KMS-11 (cell line): ENCODE data around the gene ST6GALNAC6.

ENCODE experiments used
- H2AFZ ChIP-seq: fragments of 200-600 bp; sonication (generic); 2 replicates; pipeline ENCODE4 v1.6.1; 2016; ENCODE audit warnings: antibody characterized with exemption, mixed run types, low read depth
- H3K27ac ChIP-seq: fragments of 200-600 bp; sonication (generic); 2 replicates; pipeline ENCODE4 v1.6.1; 2016; ENCODE audit warnings: mild to moderate bottlenecking, mixed run types
- H3K27me3 ChIP-seq: fragments of 200-600 bp; sonication (generic); 2 replicates; pipeline ENCODE4 v1.6.1; 2017; ENCODE audit warnings: mild to moderate bottlenecking, low read depth, mixed run types, moderate library complexity; ENCODE audit not compliant: insufficient read depth
- H3K36me3 ChIP-seq: fragments of 200-600 bp; sonication (generic); 2 replicates; pipeline ENCODE4 v1.6.1; 2017; ENCODE audit warnings: mild to moderate bottlenecking, mixed run types; ENCODE audit not compliant: insufficient read depth
- H3K4me1 ChIP-seq: fragments of 200-600 bp; sonication (generic); 2 replicates; pipeline ENCODE4 v1.6.1; 2016; ENCODE audit warnings: mild to moderate bottlenecking, low read depth, mixed run types; ENCODE audit not compliant: poor library complexity, severe bottlenecking
- H3K4me2 ChIP-seq: fragments of 200-600 bp; sonication (generic); 2 replicates; pipeline ENCODE4 v1.7.0; 2016; ENCODE audit warnings: mild to moderate bottlenecking, mixed run types
- H3K4me3 ChIP-seq: fragments of 200-600 bp; sonication (generic); IDR thresholded peaks from 2 replicates; pipeline ENCODE4 v1.6.1; 2017; ENCODE audit warnings: low read depth, low read length, mixed read lengths; ENCODE audit not compliant: insufficient read depth
- H3K79me2 ChIP-seq: fragments of 200-600 bp; sonication (generic); 2 replicates; pipeline ENCODE4 v1.6.1; 2016; ENCODE audit warnings: low read depth, mixed run types; ENCODE audit not compliant: insufficient read depth
- H3K9ac ChIP-seq: fragments of 200-600 bp; sonication (generic); 2 replicates; pipeline ENCODE4 v1.6.1; 2016; ENCODE audit warnings: mild to moderate bottlenecking, mixed run types
- H4K20me1 ChIP-seq: fragments of 200-600 bp; sonication (generic); 2 replicates; pipeline ENCODE4 v1.6.1; 2016; ENCODE audit warnings: mild to moderate bottlenecking, mixed run types; ENCODE audit not compliant: insufficient read depth
- TF ChIP-seq, protein P1 (sequence below): fragments of 200-600 bp; sonication (generic); conservative IDR thresholded peaks from 2 replicates; pipeline ENCODE4 v1.6.1; 2017; ENCODE audit warnings: low read depth, mild to moderate bottlenecking, antibody characterized with exemption, low read length, moderate library complexity, mixed read lengths

The ST6GALNAC6 gene

DNA sequence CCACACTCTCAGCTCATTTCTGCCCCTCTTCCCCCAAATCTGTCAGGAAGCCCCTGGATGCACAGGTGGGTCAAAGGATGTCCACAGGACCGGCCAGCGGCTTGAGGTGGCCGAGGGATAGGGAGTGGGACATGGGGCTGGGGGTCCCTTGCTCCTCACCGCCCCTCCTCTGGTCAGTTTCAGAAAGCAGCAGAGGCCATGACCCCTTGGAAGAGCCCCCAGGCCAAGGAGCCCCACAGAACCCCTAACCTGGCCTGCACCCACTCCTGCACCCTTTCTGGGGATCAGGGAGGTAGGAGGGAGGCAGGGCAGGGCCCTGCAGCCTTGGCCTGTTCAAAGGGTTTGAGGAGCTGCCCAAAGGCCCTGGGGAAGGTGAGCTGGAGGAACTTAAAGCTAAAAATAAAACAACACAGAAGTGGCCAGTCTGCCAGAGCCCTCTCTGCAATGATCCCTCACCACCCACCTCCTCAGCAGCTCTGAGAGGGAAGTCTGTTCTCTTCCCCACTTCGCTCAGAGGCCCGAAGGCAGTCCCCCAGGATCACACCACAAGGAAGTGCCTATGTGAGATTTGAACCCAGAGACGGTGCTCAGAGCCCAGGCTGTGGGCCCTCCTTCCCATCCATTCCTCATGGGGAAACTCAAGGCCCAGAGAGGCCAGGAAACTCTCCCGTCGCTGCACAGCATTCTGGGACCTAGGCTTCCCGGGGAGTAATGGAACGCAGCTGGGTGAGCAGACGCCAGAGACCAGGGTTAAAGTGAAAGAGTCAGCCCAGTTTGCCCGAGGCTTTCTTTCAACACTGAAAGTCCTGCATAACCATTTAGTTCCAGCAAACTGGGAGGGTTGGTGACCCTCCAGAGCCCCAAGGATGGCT is 45.9 kb downstream of the ST6GALNAC6 start:
- Histone ChIP-seq H3K9ac (no peak overlapping the region), H2AFZ (no peak overlapping the region), H3K4me2 (no peak overlapping the region), H3K27ac (no peak overlapping the region), H3K27me3 (no peaks in the 10 kb centered on the region), H3K79me2 (no peaks in the 10 kb centered on the region), H3K4me1 (no peaks in the 10 kb centered on the region), H3K4me3 (no peak overlapping the region), H3K36me3 (no peaks in the 10 kb centered on the region), H4K20me1 (no peaks in the 10 kb centered on the region)
- TF ChIP-seq, protein P1, sequence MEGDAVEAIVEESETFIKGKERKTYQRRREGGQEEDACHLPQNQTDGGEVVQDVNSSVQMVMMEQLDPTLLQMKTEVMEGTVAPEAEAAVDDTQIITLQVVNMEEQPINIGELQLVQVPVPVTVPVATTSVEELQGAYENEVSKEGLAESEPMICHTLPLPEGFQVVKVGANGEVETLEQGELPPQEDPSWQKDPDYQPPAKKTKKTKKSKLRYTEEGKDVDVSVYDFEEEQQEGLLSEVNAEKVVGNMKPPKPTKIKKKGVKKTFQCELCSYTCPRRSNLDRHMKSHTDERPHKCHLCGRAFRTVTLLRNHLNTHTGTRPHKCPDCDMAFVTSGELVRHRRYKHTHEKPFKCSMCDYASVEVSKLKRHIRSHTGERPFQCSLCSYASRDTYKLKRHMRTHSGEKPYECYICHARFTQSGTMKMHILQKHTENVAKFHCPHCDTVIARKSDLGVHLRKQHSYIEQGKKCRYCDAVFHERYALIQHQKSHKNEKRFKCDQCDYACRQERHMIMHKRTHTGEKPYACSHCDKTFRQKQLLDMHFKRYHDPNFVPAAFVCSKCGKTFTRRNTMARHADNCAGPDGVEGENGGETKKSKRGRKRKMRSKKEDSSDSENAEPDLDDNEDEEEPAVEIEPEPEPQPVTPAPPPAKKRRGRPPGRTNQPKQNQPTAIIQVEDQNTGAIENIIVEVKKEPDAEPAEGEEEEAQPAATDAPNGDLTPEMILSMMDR: no peak

DNA sequence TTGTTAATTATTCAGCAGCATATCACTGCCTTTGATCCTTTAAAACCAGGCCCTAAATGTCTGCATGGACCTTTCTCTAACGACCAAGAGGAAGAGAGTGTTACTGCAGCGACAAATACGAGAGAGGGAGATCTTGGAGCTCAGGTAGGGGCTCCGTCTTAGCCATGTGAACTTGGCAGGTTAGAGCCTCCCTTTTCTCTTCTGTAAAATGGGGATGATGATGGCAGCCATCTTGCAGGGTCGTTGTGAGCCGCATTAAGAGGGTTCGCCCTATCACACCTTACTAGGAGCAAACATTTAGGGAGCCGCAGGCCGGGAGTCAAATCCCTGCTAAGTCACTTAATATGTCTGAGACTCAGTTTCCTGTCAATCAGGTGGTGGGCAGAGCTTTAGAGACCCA is 46.6 kb downstream of the ST6GALNAC6 start:
- no peaks in the 10 kb centered on the region for H3K79me2 ChIP-seq
- no peaks in the 10 kb centered on the region for H3K36me3 ChIP-seq
- H3K4me2 ChIP-seq: no peak overlapping the region
- H2AFZ ChIP-seq: no peak overlapping the region
- H3K4me1 ChIP-seq: no peaks in the 10 kb centered on the region
- H3K9ac ChIP-seq: no peak overlapping the region
- H4K20me1 ChIP-seq: no peaks in the 10 kb centered on the region
- TF ChIP-seq, protein P1: no peak
- no peaks in the 10 kb centered on the region for H3K27me3 ChIP-seq
- H3K4me3 ChIP-seq: no peak overlapping the region
- no peak overlapping the region for H3K27ac ChIP-seq

DNA sequence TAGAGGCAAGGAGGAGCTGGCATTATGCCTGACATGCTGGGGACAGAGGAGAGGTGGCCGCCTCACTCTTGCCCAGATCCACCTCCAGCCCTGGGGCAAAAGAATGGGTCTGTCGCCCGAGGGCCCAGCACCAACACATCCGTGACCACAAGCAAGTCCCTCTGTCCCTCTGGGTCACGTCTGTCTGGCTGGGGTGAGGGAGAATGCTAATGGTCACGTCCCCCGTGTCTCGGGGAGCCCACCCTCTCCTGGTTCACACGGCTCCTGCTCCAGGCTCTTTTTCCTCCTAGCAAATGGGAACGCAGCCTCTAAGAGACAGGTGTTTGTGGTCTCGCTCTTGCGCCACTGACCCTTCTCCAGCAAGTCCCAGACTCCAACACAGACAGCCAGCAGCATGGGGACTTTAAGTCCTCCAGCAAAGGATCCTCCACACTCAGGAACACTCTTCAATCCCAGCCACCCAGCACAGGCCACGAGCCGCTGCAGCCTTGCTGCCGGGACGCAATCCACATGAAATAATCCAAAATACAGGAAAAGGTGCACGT is 49.0 kb downstream of the ST6GALNAC6 start:
- H3K4me2 ChIP-seq: no peak overlapping the region
- no peaks in the 10 kb centered on the region for H3K27me3 ChIP-seq
- H3K4me3 ChIP-seq: no peak overlapping the region
- no peaks in the 10 kb centered on the region for H4K20me1 ChIP-seq
- H3K79me2 ChIP-seq: no peaks in the 10 kb centered on the region
- no peak overlapping the region for H3K9ac ChIP-seq
- TF ChIP-seq, protein P1: no peak
- no peaks in the 10 kb centered on the region for H3K36me3 ChIP-seq
- no peak overlapping the region for H2AFZ ChIP-seq
- no peaks in the 10 kb centered on the region for H3K4me1 ChIP-seq
- H3K27ac ChIP-seq: no peak overlapping the region

DNA sequence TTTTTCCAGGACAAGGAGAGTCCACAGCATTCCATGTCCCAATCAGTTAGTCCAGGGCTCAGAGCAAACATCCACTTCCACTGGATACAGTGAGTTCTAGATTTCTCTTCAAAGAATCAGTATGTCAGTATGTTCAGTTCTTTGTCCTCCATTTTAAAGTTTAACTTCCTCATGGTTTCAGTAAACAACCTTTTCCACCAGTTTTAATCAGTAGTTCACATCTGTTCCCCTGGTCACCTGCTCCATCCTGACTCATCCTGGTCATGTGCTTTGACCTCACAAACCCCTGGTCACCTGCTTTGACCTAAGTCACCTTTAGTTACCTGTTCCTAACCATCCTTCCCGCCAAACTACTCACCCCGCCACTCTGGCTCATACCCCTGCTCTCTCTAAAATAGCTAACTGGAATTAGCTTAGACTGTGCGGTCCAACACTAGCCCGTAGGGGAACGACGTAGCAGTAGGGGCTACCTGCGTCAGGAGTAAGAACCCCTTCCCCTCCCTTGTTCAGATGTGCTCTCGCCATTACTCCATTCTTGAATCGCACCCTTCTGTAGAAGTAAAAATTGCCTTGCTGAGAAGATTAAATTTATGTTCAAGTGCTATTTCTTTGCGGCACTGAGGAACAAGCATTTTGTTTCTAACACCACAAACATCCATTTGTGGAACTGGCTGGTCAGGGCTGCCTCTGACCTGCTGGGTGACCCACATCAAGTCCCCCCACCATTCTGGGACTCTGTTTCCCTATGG is 50.5 kb downstream of the ST6GALNAC6 start:
- H3K27ac ChIP-seq: no peak overlapping the region
- no peak overlapping the region for H3K4me2 ChIP-seq
- no peaks in the 10 kb centered on the region for H3K36me3 ChIP-seq
- no peak overlapping the region for H2AFZ ChIP-seq
- TF ChIP-seq, protein P1: no peak
- H3K4me3 ChIP-seq: no peak overlapping the region
- H4K20me1 ChIP-seq: no peaks in the 10 kb centered on the region
- H3K9ac ChIP-seq: no peak overlapping the region
- no peaks in the 10 kb centered on the region for H3K27me3 ChIP-seq
- no peaks in the 10 kb centered on the region for H3K79me2 ChIP-seq
- H3K4me1 ChIP-seq: no peaks in the 10 kb centered on the region
